ENCODE results near the gene SLC66A2. TPM values are rescaled to one million over a fixed set of nuclear protein-coding genes. Genes with fewer than 3 reads are reported as not detected.

SLC66A2 gene
- total RNA-seq, 4 donors from 2014 or later = 30.4 to 49.6 (median 35.1) TPM

DNA sequence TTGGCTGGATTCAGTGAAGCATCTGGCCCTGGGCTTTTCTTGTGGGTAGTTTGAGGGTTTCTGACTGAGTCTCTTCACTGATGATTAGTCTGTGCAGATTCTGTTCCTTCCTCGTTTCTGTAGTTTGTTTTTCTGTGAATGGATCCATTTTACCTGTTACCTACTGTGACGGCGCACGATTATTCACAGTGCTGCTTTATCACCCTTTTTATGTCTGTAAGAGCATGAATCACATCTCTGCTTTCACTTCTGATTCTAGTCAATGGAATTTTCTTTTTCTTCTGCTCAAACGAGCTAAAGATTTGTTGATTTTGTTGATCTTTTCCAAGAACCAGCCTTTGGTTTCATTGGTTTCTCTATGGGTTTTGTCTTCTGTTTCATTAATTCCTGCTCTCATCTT, 60.8 kb downstream of the SLC66A2 start:
- no peak for TF ChIP-seq POLR2A (IDR thresholded peaks at IDR 0.05)
- TF ChIP-seq, protein P1, sequence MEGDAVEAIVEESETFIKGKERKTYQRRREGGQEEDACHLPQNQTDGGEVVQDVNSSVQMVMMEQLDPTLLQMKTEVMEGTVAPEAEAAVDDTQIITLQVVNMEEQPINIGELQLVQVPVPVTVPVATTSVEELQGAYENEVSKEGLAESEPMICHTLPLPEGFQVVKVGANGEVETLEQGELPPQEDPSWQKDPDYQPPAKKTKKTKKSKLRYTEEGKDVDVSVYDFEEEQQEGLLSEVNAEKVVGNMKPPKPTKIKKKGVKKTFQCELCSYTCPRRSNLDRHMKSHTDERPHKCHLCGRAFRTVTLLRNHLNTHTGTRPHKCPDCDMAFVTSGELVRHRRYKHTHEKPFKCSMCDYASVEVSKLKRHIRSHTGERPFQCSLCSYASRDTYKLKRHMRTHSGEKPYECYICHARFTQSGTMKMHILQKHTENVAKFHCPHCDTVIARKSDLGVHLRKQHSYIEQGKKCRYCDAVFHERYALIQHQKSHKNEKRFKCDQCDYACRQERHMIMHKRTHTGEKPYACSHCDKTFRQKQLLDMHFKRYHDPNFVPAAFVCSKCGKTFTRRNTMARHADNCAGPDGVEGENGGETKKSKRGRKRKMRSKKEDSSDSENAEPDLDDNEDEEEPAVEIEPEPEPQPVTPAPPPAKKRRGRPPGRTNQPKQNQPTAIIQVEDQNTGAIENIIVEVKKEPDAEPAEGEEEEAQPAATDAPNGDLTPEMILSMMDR (IDR thresholded peaks at IDR 0.05) = no peak
- H3K27ac ChIP-seq = no peak overlapping the region
- intact Hi-C loops (cut with DNase I) = no loop called here
- H3K9me3 ChIP-seq = peaks cover under 1 to 84% (median 49%) of the 10 kb centered on the region in 3 donors
- 52 to 78% methylated on average over 5 of the region's 5 CpGs for WGBS, 2 donors
- no peak for DNase-seq
- no peak overlapping the region for H3K4me3 ChIP-seq
- H3K27me3 ChIP-seq = no peaks in the 10 kb centered on the region
- no peaks in the 10 kb centered on the region for H3K4me1 ChIP-seq
- H3K36me3 ChIP-seq = no peaks in the 10 kb centered on the region

DNA sequence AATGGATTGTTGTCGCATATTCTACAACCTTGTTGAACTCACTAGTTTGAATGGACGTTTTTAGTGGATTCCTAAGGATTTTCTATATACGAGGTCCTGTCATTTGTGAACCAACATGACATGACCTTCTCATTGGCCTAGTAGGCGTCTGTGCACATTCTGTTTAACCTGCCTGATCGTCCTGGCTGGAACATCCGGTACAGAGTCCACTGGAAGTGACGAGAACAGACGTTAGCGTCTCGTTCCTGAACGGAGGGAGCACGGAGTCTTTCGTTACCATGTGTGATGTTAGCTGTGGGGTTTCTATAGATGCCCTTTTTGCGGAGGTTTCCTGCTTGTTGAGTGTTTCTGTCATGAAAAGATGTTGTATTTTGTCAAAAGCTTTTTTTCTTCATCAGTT, 61.9 kb downstream of the SLC66A2 start:
- H3K27ac ChIP-seq = no peak overlapping the region
- TF ChIP-seq, protein P1 (IDR thresholded peaks at IDR 0.05) = no peak
- no peak for TF ChIP-seq POLR2A (IDR thresholded peaks at IDR 0.05)
- no peaks in the 10 kb centered on the region for H3K4me1 ChIP-seq
- no peaks in the 10 kb centered on the region for H3K36me3 ChIP-seq
- WGBS, 2 donors = 87 to 93% methylated on average over 14 of the region's 14 CpGs
- intact Hi-C loops (cut with DNase I) = no loop called here
- no peak for DNase-seq
- H3K4me3 ChIP-seq = no peak overlapping the region
- H3K9me3 ChIP-seq = peaks cover 0 to 73% (median 43%) of the 10 kb centered on the region in 3 donors
- H3K27me3 ChIP-seq = peaks cover 0 to 7% (median 0%) of the 10 kb centered on the region in 4 donors

DNA sequence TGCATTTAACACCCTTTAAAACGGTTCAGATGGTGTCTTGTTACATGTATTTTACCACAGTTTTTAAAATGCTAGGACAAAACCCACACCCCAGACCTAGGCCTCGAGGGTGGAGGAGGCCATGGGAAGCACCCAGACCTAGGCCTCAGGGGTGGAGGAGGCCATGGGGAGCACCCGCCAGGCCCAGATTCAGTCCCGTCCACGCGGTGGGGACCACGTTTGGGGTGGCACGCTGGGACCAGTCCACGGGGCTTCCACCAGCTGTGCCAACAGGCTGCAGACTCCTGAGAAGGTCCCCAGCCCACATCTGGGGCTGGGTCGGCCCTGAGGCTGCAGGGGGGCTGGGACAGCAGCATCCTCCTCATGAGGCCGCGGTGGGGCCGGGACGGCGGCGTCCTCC, 63.4 kb downstream of the SLC66A2 start:
- Histone ChIP-seq H3K36me3 (no peaks in the 10 kb centered on the region), H3K27me3 (peaks cover 0 to 8% (median 0%) of the 10 kb centered on the region in 4 donors), H3K27ac (no peak overlapping the region), H3K9me3 (peaks cover 0 to 59% (median 35%) of the 10 kb centered on the region in 3 donors), H3K4me1 (no peaks in the 10 kb centered on the region), H3K4me3 (no peak overlapping the region)
- WGBS, 2 donors = 88% methylated on average over 1 of the region's 16 CpGs; no CpG with 5 or more reads in 1 of the 2 donors
- intact Hi-C loops (cut with DNase I) = no loop called here
- TF ChIP-seq, protein P1 (IDR thresholded peaks at IDR 0.05) = no peak
- TF ChIP-seq POLR2A (IDR thresholded peaks at IDR 0.05) = no peak
- no peak for DNase-seq

DNA sequence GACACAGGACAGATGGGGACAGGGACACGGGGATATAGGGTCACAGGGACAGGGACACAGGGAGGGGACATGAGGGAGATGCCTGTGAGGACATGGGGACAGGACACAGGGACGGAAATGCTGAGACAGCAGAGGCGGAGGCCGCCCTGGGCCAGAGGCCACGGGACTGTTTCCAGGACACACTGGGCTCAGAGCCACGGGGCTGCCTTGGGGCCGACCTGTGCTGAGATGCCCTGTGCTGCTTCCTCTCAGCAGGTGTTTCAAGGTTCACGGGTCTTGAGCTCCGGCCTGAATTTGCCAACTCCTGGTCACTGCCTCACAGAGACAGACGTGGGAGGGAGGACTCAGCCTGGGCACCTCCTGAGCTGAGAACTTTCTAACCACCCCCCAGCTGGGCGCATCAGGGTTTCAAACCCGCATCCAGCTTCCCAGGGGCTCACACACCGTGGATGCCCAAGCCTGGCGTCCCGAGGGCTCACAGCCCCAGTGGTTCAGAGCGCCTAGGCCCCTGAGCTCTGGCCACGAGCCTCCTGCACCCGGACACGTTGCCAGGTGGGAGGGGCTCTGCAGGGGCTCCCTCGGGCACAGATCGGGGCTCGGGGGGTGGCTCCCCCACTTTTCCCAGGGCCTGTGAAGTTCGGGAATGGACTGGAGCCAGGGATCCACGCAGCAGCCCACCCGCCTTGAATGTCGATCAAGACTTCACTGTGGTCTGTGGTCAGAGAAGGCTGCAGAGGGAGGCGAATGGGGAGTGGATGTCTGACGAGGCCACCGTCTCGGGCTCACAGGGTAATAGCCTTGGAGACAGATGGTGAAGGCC, 64.1 kb downstream of the SLC66A2 start:
- no peak overlapping the region for H3K27ac ChIP-seq
- no peak for DNase-seq
- H3K27me3 ChIP-seq = peaks cover 0 to 8% (median 0%) of the 10 kb centered on the region in 4 donors
- H3K4me1 ChIP-seq = no peaks in the 10 kb centered on the region
- no peak for TF ChIP-seq POLR2A (IDR thresholded peaks at IDR 0.05)
- TF ChIP-seq, protein P1 (IDR thresholded peaks at IDR 0.05) = no peak
- intact Hi-C loops (cut with DNase I) = no loop called here
- no peaks in the 10 kb centered on the region for H3K36me3 ChIP-seq
- WGBS, 2 donors = 88 to 90% methylated on average over 7 to 10 of the region's 30 CpGs
- H3K4me3 ChIP-seq = no peak overlapping the region
- peaks cover 0 to 53% (median 35%) of the 10 kb centered on the region in 3 donors for H3K9me3 ChIP-seq

DNA sequence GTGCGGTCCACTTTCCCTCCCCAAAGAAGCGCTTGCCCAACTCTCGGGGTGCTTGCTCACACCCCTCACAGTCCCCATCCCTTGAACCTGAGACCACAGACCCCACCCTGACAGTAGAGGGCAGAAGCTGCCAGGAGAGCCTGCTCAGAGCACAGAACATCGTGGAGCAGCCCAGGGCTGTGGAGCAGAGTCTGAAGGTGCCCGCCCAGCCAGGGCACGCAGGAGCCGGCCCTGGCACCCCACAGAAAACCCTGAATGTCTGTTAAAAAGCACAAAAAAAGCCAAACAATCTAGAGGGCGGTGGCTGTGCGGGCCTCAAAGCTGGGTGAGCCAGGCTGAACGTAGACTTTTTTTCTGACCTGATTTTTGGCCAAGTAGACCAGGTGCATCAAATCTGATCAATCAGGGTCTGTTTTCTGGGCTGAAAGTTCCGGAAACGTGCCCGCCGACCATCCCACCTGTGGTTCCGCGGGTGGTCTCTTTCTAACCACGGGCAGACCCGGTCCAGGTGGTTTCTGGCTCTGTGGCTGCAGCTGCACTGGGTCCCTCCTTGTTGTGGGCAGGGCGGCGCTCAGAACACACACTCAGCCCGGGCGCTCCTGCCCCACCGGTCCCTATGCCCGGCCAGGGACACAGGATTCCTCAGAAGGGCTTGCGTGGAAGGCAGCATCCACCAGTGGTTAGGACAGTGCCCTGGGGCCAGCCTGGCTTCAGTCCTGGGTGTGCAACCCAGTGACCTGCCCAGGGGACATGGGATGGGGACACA, 66.3 kb downstream of the SLC66A2 start:
- 66 to 93% methylated on average over 7 to 8 of the region's 25 CpGs for WGBS, 2 donors

More for the DNA sequence above, 66.3 kb downstream of the SLC66A2 start:
- Histone ChIP-seq H3K27me3 (peaks cover 0 to 8% (median 0%) of the 10 kb centered on the region in 4 donors), H3K4me3 (no peak overlapping the region), H3K4me1 (no peaks in the 10 kb centered on the region), H3K9me3 (peaks cover 0 to 30% (median 16%) of the 10 kb centered on the region in 3 donors), H3K27ac (no peak overlapping the region), H3K36me3 (no peaks in the 10 kb centered on the region)
- DNase-seq = no peak
- TF ChIP-seq, protein P1 (IDR thresholded peaks at IDR 0.05) = no peak
- no peak for TF ChIP-seq POLR2A (IDR thresholded peaks at IDR 0.05)
- intact Hi-C loops (cut with DNase I) = no loop called here
